ENCODE results near the gene CDC42EP4. TPM values are rescaled to one million over a fixed set of nuclear protein-coding genes. Genes with fewer than 3 reads are reported as not detected.
A peak's percentile ranks its signal among the peaks of the same experiment; 100 is the strongest.

Gene CDC42EP4
- total and polyA plus RNA-seq, 9 of the 15 experiments (the other 6 are each of a cell fraction or from before 2014, with no cell fraction given) = 0.65 to 20.8 (median 12.3) TPM

DNA sequence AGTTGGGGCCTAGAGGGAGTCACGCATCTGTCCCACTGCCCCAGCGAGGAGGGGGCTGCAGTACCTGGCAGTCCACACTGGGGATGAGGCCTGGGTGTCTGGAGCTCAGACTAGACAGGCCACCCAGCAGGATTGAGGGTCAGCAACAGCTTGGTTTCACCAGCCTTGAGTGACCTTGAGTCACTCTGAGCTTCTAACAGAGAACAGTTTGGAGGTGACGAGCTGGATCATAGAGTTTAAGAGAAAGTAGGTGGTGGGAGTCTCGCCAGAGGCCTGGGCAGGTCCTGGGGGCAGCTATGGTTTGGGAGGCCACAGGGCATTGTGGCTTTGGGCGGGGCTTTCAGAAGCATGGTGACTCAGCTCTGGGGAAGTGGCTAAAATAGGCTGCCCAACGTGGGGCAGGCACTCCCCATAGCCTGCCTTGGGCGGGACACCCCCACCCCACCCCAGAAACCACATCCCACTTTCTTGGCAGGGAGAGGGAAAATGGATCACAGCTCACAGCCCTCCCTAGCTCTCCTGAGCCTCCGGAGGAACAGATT lies 20.5 kb downstream of the CDC42EP4 start:
- Histone ChIP-seq H3K4me2 (ENCODE audit: insufficient read depth, low read length) (peak overlapping the region; percentile 63), H3K9me1 (ENCODE audit: control insufficient read depth, insufficient read depth, low read length) (peaks cover 17% of the 10 kb centered on the region), H3K9me3 (replicated peaks; ENCODE audit: control insufficient read depth, insufficient read depth, low read depth, low read length) (no peaks in the 10 kb centered on the region), H3K4me3 (no peak overlapping the region), H4K20me1 (replicated peaks; ENCODE audit: control insufficient read depth, insufficient read depth, low read length) (peaks cover 39% of the 10 kb centered on the region), H3K27me3 (ENCODE audit: control insufficient read depth in 2 of 2, insufficient read depth in 2 of 2, low read length in 2 of 2) (no peaks in the 10 kb centered on the region), H3K9ac (ENCODE audit: insufficient read depth in 1 of 2, low read depth in 2 of 2, low read length in 2 of 2) (peak overlapping the region; percentile 27 to 83), H2AFZ (ENCODE audit: low read depth, low read length) (peak overlapping the region; percentile 61), H3K4me1 (replicated peaks in 1 of 2; ENCODE audit: control insufficient read depth in 2 of 2, insufficient read depth in 2 of 2, low read length in 2 of 2) (peaks cover 40 to 45% of the 10 kb centered on the region in 2 experiments), H3K27ac (ENCODE audit: extremely low read depth, low read depth, low read length) (peak overlapping the region; percentile 80), H3K36me3 (ENCODE audit: control insufficient read depth, insufficient read depth, low read length) (peaks cover 9% of the 10 kb centered on the region; the same call in 2 of the 3 replicates), H3K79me2 (ENCODE audit: control insufficient read depth, insufficient read depth, low read length) (peaks cover 54% of the 10 kb centered on the region; the same call in 2 of the 3 replicates)
- in situ Hi-C loops (cut with MboI) = no loop called here
- intact Hi-C loops (cut with micrococcal nuclease) = loop anchor here (2.0 kb wide), 1 partner anchor 17 kb away; no protein-coding TSS in a partner anchor
- POLR2A ChIA-PET = interaction anchor here (0.6 to 2.0 kb wide), 7 partner anchors 9 to 59 kb away, joined by 3 to 7 read pairs (median 5); partner anchors contain the start of gene CDC42EP4
- peak; percentile 85 for ATAC-seq
- CTCF ChIA-PET (ENCODE audit: low intra/inter-chr PET ratio) = no interaction called here
- peak; percentile 70 to 82 (median 76) for DNase-seq (ENCODE audit: extremely low read depth in 1 of 4, low spot score in 3 of 4)
- peak; percentile 83 for FAIRE-seq
- BruUV-seq (replicated peaks) = no TSS peak
- WGBS (ENCODE audit: insufficient coverage, low coverage, missing lambda C conversion rate) = 19% methylated on average over 8 of the region's 8 CpGs
- TF ChIP-seq ZNF436 (CRISPR knock-in tag; IDR thresholded peaks at IDR 0.05) (no peak), NR2F6 (CRISPR knock-in tag; IDR thresholded peaks at IDR 0.05) (no peak), KAT7 (CRISPR knock-in tag; IDR thresholded peaks at IDR 0.05; ENCODE audit: borderline replicate concordance) (no peak), MYC (IDR thresholded peaks at IDR 0.05; ENCODE audit: low read depth, low read length) (no peak), MYC (CRISPR knock-in tag; IDR thresholded peaks at IDR 0.05; ENCODE audit: borderline replicate concordance, low read depth) (no peak), BDP1 (IDR thresholded peaks at IDR 0.05; ENCODE audit: insufficient read depth, insufficient read length) (no peak), ARID2 (IDR thresholded peaks at IDR 0.05) (no peak), GATA2 (CRISPR knock-in tag; IDR thresholded peaks at IDR 0.05) (no peak), SAFB (IDR thresholded peaks at IDR 0.05; ENCODE audit: borderline replicate concordance, low read depth, low read length) (no peak), RBM17 (IDR thresholded peaks at IDR 0.05; ENCODE audit: borderline replicate concordance, low read depth, low read length) (no peak), EGR1 (conservative IDR thresholded peaks at IDR 0.05) (0 out of 2 replicates have a peak, but pooled peaks have one; percentile 6)
- TF ChIP-seq, protein P1, sequence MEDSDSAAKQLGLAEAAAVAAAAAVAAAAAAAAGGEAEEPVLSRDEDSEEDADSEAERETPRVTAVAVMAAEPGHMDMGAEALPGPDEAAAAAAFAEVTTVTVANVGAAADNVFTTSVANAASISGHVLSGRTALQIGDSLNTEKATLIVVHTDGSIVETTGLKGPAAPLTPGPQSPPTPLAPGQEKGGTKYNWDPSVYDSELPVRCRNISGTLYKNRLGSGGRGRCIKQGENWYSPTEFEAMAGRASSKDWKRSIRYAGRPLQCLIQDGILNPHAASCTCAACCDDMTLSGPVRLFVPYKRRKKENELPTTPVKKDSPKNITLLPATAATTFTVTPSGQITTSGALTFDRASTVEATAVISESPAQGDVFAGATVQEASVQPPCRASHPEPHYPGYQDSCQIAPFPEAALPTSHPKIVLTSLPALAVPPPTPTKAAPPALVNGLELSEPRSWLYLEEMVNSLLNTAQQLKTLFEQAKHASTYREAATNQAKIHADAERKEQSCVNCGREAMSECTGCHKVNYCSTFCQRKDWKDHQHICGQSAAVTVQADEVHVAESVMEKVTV (CRISPR knock-in tag; IDR thresholded peaks at IDR 0.05) = no peak
- TF ChIP-seq, protein P2, sequence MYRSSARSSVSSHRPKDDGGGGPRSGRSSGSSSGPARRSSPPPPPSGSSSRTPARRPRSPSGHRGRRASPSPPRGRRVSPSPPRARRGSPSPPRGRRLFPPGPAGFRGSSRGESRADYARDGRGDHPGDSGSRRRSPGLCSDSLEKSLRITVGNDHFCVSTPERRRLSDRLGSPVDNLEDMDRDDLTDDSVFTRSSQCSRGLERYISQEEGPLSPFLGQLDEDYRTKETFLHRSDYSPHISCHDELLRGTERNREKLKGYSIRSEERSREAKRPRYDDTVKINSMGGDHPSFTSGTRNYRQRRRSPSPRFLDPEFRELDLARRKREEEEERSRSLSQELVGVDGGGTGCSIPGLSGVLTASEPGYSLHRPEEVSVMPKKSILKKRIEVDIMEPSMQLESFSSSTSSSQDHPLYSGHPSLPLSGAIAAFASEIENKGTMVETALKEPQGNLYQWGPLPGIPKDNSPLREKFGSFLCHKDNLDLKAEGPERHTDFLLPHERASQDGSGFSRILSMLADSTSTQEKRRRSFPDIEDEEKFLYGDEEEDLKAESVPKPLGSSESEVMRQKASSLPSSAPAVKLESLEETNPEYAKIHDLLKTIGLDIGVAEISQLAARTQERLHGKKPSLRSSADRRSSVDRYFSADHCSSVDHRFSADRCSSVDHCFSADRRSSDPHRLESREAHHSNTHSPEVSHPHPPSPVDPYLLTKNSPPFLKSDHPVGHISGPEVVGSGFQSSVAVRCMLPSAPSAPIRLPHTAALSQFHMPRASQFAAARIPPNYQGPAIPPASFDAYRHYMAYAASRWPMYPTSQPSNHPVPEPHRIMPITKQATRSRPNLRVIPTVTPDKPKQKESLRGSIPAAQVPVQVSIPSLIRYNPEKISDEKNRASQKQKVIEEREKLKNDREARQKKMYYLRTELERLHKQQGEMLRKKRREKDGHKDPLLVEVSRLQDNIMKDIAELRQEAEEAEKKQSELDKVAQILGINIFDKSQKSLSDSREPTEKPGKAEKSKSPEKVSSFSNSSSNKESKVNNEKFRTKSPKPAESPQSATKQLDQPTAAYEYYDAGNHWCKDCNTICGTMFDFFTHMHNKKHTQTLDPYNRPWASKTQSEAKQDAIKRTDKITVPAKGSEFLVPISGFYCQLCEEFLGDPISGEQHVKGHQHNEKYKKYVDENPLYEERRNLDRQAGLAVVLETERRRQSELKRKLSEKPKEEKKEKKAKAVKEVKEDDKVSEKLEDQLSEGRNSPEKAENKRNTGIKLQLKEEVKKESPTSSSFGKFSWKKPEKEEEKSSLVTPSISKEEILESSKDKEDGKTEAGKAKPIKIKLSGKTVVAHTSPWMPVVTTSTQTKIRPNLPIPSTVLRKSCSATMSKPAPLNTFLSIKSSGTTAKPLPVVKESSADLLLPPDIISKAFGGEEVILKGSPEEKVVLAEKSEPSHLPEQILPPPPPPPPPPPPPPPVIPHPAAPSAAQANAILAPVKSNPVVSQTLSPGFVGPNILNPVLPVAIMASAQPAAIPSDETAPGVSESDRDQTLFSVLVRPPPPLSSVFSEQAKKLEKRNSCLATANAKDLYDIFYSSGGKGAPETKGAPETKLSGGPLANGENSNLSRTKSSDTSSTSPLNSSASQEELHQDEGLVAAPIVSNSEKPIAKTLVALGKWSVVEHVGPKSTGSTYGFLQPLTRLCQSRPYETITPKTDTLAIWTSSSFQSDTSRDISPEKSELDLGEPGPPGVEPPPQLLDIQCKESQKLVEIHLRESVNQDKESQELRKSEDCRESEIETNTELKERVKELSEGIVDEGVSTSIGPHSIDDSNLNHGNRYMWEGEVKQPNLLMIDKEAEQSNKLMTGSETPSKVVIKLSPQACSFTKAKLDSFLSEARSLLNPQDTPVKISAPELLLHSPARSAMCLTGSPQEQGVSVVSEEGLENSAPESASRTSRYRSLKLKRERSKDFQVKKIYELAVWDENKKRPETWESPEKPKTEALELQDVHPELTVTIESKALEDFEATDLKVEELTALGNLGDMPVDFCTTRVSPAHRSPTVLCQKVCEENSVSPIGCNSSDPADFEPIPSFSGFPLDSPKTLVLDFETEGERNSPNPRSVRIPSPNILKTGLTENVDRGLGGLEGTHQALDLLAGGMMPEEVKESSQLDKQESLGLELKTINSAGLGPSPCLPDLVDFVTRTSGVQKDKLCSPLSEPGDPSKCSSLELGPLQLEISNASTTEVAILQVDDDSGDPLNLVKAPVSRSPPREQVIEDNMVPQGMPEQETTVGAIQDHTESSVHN (IDR thresholded peaks at IDR 0.05; ENCODE audit: borderline replicate concordance in 1 of 2, low read depth in 1 of 2) = no peak
